Sigmoid colon (tissue), 4 donors: ENCODE results near the gene SERPINB5.

ENCODE experiments used
- CTCF ChIP-seq, 4 experiments: fragments of 450-650 bp in 3 of 4; fragments of 200-600 bp in 1 of 4; IDR thresholded peaks; one replicate each; pipeline ENCODE4 v1.5.1; 2016 to 2019; ENCODE audit warnings: antibody characterized with exemption in 4 of 4, mild to moderate bottlenecking in 3 of 4, moderate library complexity in 2 of 4
- EP300 ChIP-seq, 4 donors: sonication (generic); formaldehyde crosslinking; IDR thresholded peaks; one replicate each; pipeline ENCODE4 v1.6.1; 2017; ENCODE audit warnings: antibody characterized with exemption in 4 of 4

GRCh38 chr18:63544017-63544416 lies 67.3 kb downstream of the SERPINB5 start:
- no peak for TF ChIP-seq CTCF (IDR thresholded peaks at IDR 0.05)
- TF ChIP-seq EP300 (IDR thresholded peaks at IDR 0.05), result no peak
